Measurements from ENCODE around the gene ATXN10.

ATXN10 gene

GRCh38 chr22:45758603-45759002 is 87.0 kb downstream of the ATXN10 start:
- DNase-seq (ENCODE audit: low read depth in 2 of 2), result no peak

GRCh38 chr22:45760682-45761081 is 89.0 kb downstream of the ATXN10 start:
- no peak for DNase-seq (ENCODE audit: low read depth in 2 of 2)

GRCh38 chr22:45762545-45763235 is 91.1 kb downstream of the ATXN10 start:
- no peak for DNase-seq (ENCODE audit: low read depth in 2 of 2)

GRCh38 chr22:45763236-45763624 is 91.6 kb downstream of the ATXN10 start:
- DNase-seq (ENCODE audit: low read depth in 2 of 2), result no peak

- DNase-seq (ENCODE audit: low read depth in 2 of 2), result no peak
These were observed 96.9 kb downstream of the ATXN10 start for GRCh38 chr22:45768490-45768889.

- no peak for DNase-seq (ENCODE audit: low read depth in 2 of 2)
These were observed 98.1 kb downstream of the ATXN10 start for GRCh38 chr22:45769569-45770210.

GRCh38 chr22:45770506-45770905 is 98.9 kb downstream of the ATXN10 start:
- DNase-seq (ENCODE audit: low read depth in 2 of 2), result no peak

GRCh38 chr22:45771057-45771456 is 99.4 kb downstream of the ATXN10 start:
- DNase-seq (ENCODE audit: low read depth in 2 of 2), result no peak

GRCh38 chr22:45771711-45772110 is 100.1 kb downstream of the ATXN10 start:
- no peak for DNase-seq (ENCODE audit: low read depth in 2 of 2)

GRCh38 chr22:45772743-45773142 is 101.1 kb downstream of the ATXN10 start:
- no peak for DNase-seq (ENCODE audit: low read depth in 2 of 2)

- DNase-seq (ENCODE audit: low read depth in 2 of 2), result no peak
These were observed 102.5 kb downstream of the ATXN10 start for GRCh38 chr22:45774001-45774670.

GRCh38 chr22:45775062-45775461 is 103.4 kb downstream of the ATXN10 start:
- DNase-seq (ENCODE audit: low read depth in 2 of 2), result no peak

- no peak for DNase-seq (ENCODE audit: low read depth in 2 of 2)
These were observed 104.1 kb downstream of the ATXN10 start for GRCh38 chr22:45775569-45776312.

- DNase-seq (ENCODE audit: low read depth in 2 of 2), result no peak
These were observed 104.6 kb downstream of the ATXN10 start for GRCh38 chr22:45776313-45776585.

GRCh38 chr22:45777046-45777851 is 105.6 kb downstream of the ATXN10 start:
- DNase-seq (ENCODE audit: low read depth in 2 of 2), result no peak

GRCh38 chr22:45777852-45778375 is 106.3 kb downstream of the ATXN10 start:
- DNase-seq (ENCODE audit: low read depth in 2 of 2), result no peak

- no peak for DNase-seq (ENCODE audit: low read depth in 2 of 2)
These were observed 109.8 kb downstream of the ATXN10 start for GRCh38 chr22:45781459-45781858.

GRCh38 chr22:45781966-45782365 is 110.3 kb downstream of the ATXN10 start:
- no peak for DNase-seq (ENCODE audit: low read depth in 2 of 2)

GRCh38 chr22:45783021-45783420 is 111.4 kb downstream of the ATXN10 start:
- DNase-seq (ENCODE audit: low read depth in 2 of 2), result no peak

- no peak for DNase-seq (ENCODE audit: low read depth in 2 of 2)
These were observed 112.1 kb downstream of the ATXN10 start for GRCh38 chr22:45783690-45784089.

All from stimulated activated CD8-positive, alpha-beta memory T cell treated with anti-CD3 and anti-CD28 coated beads, Interleukin-7, amount 100 ng/mL, for 4 hours (primary cell).